ENCODE measurements around the gene NUP153.

The NUP153 gene

GRCh38 chr6:17662585-17662984, 44.1 kb downstream of the NUP153 start:
- no peak for DNase-seq (ENCODE audit: low spot score)

DNA sequence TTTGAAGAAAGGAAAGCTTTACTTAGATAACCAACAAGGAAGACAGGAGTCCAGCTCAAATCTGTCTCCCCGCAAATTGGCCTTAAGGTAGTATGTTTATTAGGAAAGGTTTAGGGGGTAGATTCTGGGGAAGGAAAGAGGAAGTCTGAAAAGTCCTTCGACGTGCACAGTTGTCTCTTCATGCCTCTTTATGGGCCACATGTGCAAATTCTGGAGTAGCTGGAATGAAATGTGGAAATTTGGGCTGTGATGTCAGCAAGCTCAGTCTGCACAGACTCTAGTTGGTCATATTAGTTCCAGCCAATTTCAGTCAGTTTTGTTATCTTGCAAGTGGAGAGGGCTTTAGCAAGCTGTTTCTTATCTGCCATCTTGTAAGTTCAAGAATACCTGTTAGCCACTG, 50.1 kb downstream of the NUP153 start:
- no peak for DNase-seq (ENCODE audit: low spot score)

GRCh38 chr6:17656092-17656491, 50.6 kb downstream of the NUP153 start:
- no peak for DNase-seq (ENCODE audit: low spot score)

DNA sequence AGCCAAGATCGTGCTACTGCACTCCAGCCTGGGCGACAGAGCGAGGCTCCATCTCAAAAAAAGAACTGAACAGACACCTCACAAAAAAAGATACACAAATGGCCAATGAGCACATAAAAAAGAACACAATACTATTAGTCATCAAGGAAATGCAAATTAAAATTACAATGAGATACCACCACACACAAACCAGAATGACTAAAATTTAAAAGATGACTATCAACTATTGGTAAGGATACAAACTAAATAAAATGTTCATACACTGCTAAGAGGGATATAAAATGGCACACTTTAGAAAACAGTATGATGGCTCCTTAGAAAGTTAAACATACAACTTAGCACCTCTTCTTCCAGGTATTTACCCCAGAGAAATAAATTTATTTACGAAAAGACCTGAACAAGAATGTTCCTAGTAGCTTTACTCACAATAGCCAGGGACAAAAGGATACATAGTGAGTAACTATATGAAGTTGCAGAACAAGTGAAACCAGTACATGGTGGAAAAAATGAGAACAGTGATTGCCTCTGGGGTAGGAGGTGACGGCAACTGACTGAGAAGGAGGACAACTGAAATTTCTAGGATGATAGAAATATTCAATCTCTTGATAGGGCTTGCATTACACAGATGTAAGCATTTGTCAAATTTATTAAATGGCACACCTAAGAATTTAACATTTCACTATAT, 53.4 kb downstream of the NUP153 start:
- DNase-seq (ENCODE audit: low spot score), result no peak

DNA sequence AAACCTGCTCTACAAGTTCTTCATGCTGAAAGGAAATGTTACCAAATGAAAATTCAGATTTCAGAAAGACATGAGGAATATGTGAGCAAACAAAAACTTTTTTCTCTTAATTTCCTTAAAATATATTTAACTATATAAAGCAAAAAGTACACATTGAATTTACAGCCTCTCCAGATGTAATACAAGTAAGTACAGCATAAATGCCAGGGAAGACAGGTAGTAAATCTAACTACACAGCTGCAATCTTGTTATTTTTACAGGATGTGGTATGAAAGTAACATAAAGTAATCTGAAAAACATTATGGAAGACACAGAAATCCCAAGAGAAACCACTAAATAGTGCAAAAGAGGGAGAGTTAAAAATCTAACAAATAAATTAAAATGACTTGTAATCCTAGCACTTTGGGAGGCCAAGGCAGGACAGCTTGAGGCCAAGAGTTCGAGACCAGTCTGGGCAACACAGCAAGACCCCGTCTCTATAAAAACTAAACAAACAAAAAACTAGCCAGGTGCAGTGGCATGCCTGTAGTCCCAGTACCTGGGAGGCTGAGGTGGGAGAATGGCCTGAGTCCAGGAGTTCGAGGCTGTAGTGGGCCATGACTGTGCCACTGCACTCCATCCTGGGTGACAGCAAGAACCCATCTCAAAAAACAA, 55.9 kb downstream of the NUP153 start:
- no peak for DNase-seq (ENCODE audit: low spot score)

DNA sequence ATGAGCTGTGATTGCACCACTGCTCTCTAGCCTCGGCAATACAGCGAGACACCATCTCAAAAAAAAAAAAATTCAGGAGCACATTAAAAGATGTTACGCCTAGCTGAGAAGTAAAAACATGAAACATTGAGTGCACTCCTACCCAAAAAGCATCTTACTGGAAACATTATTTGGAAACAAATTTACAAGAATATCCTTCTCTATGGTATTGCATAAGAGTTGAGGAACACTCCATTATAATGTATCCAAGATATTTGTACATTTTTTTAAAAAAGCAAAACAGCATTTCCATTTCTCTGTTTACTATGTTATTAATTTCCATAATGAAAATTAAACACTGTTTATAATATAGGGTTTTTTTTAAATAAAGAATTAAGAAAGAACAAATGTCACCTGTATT, 58.0 kb downstream of the NUP153 start:
- no peak for DNase-seq (ENCODE audit: low spot score)

GRCh38 chr6:17640477-17640917, 66.2 kb downstream of the NUP153 start:
- DNase-seq (ENCODE audit: low spot score), result no peak

- no peak for DNase-seq (ENCODE audit: low spot score)
These were observed 68.5 kb downstream of the NUP153 start for GRCh38 chr6:17638212-17638715.

GRCh38 chr6:17635568-17635967, 71.2 kb downstream of the NUP153 start:
- DNase-seq (ENCODE audit: low spot score), result no peak

- DNase-seq (ENCODE audit: low spot score), result no peak
These were observed 73.1 kb downstream of the NUP153 start for GRCh38 chr6:17633465-17634188.

GRCh38 chr6:17632934-17633333, 73.8 kb downstream of the NUP153 start:
- DNase-seq (ENCODE audit: low spot score), result no peak

- DNase-seq (ENCODE audit: low spot score), result no peak
These were observed 76.1 kb downstream of the NUP153 start for GRCh38 chr6:17630511-17631073.

DNA sequence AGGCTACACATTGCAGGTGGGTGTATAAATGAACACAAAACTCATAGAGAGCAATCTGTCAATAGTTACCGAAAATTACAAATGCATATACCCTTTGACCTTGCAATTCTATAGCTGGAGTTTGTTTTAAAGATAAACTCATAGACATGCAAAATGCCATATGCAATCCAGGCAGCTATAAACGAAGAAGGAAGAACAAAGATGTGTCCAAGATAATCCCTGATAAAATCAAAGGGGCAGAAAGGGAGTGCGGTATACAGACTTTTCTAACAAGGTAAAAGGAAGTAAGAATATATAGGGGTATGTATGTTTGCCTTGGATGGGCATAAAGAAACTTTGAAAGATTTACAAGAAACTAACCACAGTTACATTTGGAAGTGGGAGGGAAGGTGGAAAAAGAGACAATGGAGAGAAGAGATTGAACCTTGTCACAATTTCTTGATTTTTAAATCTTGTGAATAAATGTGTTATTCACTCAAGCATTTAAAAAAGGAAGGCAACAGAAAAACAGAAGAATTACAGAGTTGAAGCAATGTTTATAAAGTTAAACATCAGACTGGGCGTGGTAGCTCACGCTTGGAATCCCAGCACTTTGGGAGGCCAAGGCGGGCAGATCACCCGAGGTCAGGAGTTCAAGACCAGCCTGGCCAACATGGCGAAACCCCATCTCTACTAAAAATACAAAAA, 76.8 kb downstream of the NUP153 start:
- no peak for DNase-seq (ENCODE audit: low spot score)

DNA sequence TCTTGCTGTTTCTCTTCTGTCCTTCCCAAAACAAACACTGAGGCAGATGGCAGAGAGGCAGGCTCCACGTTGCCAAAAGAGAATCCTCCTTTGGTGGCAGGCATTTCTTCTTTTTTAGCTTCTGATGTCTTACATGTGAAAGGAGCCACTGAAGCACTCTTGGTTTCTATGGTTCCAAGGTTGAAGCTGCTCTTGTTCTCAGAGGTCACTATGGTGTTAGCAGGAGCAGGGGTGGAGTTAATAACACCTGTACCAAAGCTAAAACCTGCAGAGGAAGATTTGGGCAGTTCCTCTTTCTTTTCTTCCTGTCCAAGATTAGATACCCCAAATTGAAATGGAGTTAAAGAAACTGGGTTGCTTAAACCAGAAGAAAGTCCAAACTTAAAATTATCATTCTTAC, 77.9 kb downstream of the NUP153 start:
- DNase-seq (ENCODE audit: low spot score), result no peak

DNA sequence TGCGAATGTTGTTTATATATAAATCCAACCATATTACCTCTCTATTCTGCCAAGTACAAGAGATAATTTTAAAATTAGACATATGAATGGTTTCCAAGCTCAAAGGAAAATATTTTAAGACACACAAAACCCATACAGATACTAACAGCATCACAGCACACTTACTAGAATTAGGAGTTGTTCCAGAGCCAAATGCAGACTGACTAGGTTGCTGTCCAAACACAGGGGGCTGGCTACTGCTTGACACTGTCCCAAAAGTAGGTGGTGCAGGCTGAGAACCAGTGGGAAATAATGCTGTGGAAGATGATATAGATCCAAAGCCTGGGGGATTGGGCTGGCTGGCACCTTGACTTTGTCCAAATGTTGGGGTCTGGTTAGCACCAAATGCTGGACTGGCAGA, 82.3 kb downstream of the NUP153 start:
- DNase-seq (ENCODE audit: low spot score), result no peak

GRCh38 chr6:17622144-17622543, 84.6 kb downstream of the NUP153 start:
- no peak for DNase-seq (ENCODE audit: low spot score)

- no peak for DNase-seq (ENCODE audit: low spot score)
These were observed 85.7 kb downstream of the NUP153 start for GRCh38 chr6:17621003-17621402.

- no peak for DNase-seq (ENCODE audit: low spot score)
These were observed 90.9 kb downstream of the NUP153 start for GRCh38 chr6:17615794-17616193.

- no peak for DNase-seq (ENCODE audit: low spot score)
These were observed 94.7 kb downstream of the NUP153 start for GRCh38 chr6:17612048-17612447.

- no peak for DNase-seq (ENCODE audit: low spot score)
These were observed 95.9 kb downstream of the NUP153 start for GRCh38 chr6:17610835-17611234.

DNA sequence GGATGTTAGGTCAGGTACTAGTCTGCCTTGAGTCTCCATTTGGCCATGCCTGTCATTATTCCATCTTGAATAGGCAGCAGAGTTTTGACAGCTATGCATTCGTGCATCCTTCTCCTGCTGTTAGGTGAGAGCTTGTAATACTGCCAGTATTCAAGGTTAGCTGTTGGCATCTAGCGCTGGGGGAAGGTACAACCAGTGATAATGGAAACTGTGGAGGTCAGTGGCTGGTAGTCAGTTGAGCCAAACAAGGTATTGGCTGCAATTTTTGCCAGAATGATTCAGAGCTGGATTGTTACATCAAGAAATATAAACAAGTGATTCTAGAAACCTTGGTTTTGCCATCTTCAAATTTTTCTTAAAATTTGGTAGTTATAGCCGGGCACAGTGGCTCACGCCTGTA, 100.1 kb downstream of the NUP153 start:
- DNase-seq (ENCODE audit: low spot score), result no peak

GRCh38 chr6:17602888-17603287, 103.8 kb downstream of the NUP153 start:
- DNase-seq (ENCODE audit: low spot score), result no peak

Data from COLO829 (cell line).